Fibroblast of mammary gland (primary cell): ENCODE measurements around the gene PTPRH.
"Not testable (repeated sequence)": the region's sequence is repeated elsewhere in the genome, so short reads cannot be mapped to it uniquely, and the experiment has no call there.

Source experiments
- DNase-seq: peaks from one replicate; pipeline ENCODE4 v3.0.0-alpha.2; 2010; ENCODE audit warnings: low read depth
- H3K4me3 ChIP-seq: 2 replicates; pipeline ENCODE4 v1.5.1; 2011; ENCODE audit warnings: low read depth, mild to moderate bottlenecking, low read length, moderate library complexity; ENCODE audit not compliant: control insufficient read depth
- CTCF ChIP-seq: conservative IDR thresholded peaks from 2 replicates; pipeline ENCODE4 v1.5.1; 2011; ENCODE audit warnings: low read depth, low read length, inconsistent platforms; ENCODE audit not compliant: control insufficient read depth, insufficient read depth

Gene PTPRH

GRCh38 chr19:55157064-55157908, 52.0 kb downstream of the PTPRH start, which contains the start of gene TNNI3:
TSS of gene TNNI3 (minus strand) at chr19:55157732. CDS start at chr19:55157589, 143 bp downstream.
- DNase-seq: no peak
- H3K4me3 ChIP-seq: no peak within 1 kb of the TSS
- no peak for TF ChIP-seq CTCF

DNA sequence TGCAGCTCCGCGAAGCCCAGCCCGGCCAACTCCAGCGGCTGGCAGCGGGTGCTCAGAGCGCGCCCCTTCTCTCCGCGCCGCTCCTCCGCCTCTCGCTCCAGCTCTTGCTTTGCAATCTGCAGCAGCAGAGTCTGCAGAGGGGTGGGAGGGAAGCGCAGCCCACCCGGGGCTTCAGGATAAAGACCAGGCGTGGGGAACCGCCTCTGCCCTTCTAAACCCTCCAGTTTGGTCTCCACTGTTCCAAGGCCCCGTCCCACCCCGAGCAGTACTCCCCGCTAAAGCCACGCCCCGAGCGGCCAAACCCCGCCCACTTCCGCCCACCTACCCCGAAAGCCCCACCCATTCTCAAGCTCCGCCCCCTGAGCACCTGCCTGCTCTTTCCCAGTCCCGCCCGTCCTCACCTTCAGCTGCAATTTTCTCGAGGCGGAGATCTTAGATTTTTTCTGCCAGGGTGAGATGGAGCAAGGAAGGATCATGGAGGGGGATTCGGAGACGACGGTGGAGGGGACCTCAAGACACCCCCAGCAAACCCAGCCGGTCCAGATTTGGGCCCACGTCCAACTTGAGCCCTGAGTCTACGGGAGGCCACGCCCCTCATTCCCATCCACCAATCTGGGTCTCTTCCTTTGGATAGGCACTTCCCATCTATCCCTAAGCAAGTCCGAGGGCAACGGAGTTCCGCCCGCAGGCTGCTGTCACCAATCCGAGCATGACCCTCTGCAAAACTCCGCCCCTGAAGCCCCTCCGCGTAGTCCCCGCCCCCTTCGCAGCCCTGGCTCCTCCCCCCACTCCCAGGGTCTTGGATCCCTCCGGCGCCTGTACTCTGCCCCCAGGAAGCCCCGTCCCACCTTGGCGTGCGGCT, 52.9 kb downstream of the PTPRH start:
- no peak overlapping the region for H3K4me3 ChIP-seq
- peak; percentile 62 for DNase-seq
- no peak for TF ChIP-seq CTCF

GRCh38 chr19:55155784-55156183, 53.5 kb downstream of the PTPRH start:
- not testable (repeated sequence) for H3K4me3 ChIP-seq, DNase-seq

DNA sequence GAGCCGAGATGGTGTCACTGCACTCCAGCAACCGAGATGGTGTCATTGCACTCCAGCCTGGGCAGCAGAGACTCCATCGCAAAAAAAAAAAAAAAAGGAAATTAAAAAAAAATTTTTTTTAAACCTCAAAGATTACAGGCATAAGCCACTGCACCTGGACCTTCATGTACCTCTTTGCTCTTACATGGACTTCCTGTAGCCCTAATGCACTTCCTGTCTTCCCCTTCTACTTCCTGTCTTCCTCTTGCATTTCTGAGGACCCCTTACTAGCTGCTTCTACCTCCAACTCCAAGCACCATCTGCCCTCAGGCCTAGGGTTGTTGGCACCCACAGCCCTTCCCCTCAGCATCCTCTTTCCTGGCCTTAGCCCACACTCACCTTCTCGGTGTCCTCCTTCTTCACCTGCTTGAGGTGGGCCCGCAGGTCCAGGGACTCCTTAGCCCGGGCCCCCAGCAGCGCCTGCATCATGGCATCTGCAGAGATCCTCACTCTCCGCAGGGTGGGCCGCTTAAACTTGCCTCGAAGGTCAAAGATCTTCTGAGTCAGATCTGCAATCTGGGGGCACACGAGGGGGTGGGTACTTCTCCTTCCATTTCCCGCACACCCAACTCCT, 55.5 kb downstream of the PTPRH start:
- no peak for TF ChIP-seq CTCF
- DNase-seq: no peak
- H3K4me3 ChIP-seq: no peak overlapping the region

DNA sequence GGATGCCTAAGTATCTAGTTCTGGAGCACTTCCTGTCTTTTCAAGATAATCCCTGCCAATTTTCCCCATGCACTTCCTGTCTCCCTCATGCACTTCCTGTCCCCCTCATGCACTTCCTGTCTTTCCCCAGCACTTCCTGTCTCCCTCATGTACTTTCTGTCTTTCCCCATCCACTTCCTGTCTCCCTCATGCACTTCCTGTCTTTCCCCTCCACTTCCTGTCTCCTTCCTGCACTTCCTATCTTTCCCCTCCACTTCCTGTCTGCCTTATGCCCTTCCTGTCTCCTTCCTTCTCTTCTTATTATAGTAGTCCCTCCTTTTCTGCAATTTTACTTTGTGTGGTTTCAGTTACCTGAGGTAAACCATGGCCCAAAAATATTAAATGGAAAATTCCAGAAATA, 57.3 kb downstream of the PTPRH start:
- no peak for TF ChIP-seq CTCF
- no peak for DNase-seq

DNA sequence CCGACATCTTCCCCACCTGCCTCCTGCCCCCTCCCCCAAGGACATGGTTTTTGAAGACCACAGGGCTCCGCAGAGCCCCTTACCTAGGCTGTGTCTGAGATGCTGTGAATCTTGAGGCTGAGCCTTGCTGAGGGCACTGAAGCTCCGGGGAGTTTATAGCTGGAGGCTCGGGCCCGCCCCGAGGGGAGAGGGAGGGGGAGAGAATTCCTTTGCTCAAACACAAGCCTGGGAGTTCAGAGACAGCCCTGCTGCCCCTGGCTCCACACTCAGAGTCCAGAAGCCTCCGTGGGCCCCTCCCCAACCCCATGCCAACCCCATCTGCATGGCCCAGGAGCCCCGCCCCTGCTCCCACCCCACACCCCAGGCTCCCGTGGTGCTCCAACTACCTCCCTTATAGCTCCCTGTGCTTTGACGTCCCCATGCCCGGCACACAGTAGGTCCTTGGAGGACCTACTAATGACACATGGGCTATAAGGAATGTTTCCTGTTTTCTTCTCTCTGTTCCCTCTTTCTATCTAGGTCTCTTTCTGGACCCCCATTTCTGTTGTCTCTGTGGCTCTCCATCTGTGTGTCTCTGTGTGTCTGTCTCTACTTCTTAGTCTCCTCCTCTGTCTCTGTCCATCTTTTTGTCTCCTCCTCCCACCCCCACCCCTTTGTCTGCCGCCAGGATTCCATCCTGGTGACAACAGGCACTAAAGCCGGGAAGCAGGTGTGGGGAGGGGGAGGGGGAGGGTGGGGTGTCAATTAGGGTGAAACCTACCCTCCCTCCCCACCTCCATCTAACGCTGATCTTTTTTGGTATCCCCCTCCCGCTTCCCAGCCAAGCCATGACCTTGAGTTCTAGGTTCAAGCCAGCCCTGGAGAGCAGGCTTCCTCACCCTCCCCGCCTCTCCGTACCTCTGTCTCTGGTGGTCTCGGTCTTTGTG, 60.0 kb downstream of the PTPRH start, which contains the start of gene TNNT1:
Gene TNNT1 (minus strand): TSS at position 129 of the 926 bp plus-strand sequence. CDS start 2,049 bp downstream, outside the sequence.
- DNase-seq: no peak
- no peak for TF ChIP-seq CTCF
- no peak within 1 kb of the TSS for H3K4me3 ChIP-seq

More for the DNA sequence above, 57.3 kb downstream of the PTPRH start:
- H3K4me3 ChIP-seq: no peak overlapping the region
